Fibroblast of skin of scalp (primary cell): ENCODE data around the gene ERMP1. TPM values are rescaled to one million over a fixed set of nuclear protein-coding genes. Genes with fewer than 3 reads are reported as not detected.
"Not testable (repeated sequence)": the region's sequence is repeated elsewhere in the genome, so short reads cannot be mapped to it uniquely, and the experiment has no call there.

ENCODE experiments used
- DNase-seq: peaks from one replicate; pipeline ENCODE4 v3.0.0-alpha.2; 2013
- polyA plus RNA-seq, 2 experiments: library from polyadenylated mRNA; unstranded; fragments of 120-200 nt; gene quantifications; one replicate each; pipeline ENCODE4 v1.2.1, GENCODE V29; 2013; ENCODE audit not compliant: insufficient read length in 2 of 2

Gene ERMP1
- polyA plus RNA-seq (2013, experiment 1 of 2; ENCODE audit: insufficient read length) = 4.1 TPM
- polyA plus RNA-seq (2013, experiment 2 of 2; ENCODE audit: insufficient read length) = 4.0 TPM

- DNase-seq = peak; percentile 82
Measured at GRCh38 chr9:5832538-5833529, at the start of gene ERMP1. ERMP1 (minus strand) TSS chr9:5833117; CDS start chr9:5833027, 90 bp downstream.

- not testable (repeated sequence) for DNase-seq
Measured at GRCh38 chr9:5882244-5883012, 49.5 kb upstream of the ERMP1 start.

- DNase-seq = peak; percentile 78
Measured at GRCh38 chr9:5879419-5880181, 46.7 kb upstream of the ERMP1 start.

GRCh38 chr9:5876711-5877110, 43.8 kb upstream of the ERMP1 start:
- DNase-seq = no peak

- no peak for DNase-seq
Measured at GRCh38 chr9:5876026-5876425, 43.1 kb upstream of the ERMP1 start.

- DNase-seq = no peak
Measured at GRCh38 chr9:5874048-5874447, 41.1 kb upstream of the ERMP1 start.

- no peak for DNase-seq
Measured at GRCh38 chr9:5873439-5873838, 40.5 kb upstream of the ERMP1 start.

- DNase-seq = peak; percentile 4
Measured at GRCh38 chr9:5872511-5872910, 39.6 kb upstream of the ERMP1 start.

GRCh38 chr9:5871785-5872184, 38.9 kb upstream of the ERMP1 start:
- DNase-seq = no peak

GRCh38 chr9:5870691-5871090, 37.8 kb upstream of the ERMP1 start:
- DNase-seq = peak; percentile 12

- no peak for DNase-seq
Measured at GRCh38 chr9:5870020-5870339, 37.1 kb upstream of the ERMP1 start.

GRCh38 chr9:5869315-5870019, 36.5 kb upstream of the ERMP1 start:
- DNase-seq = no peak

- DNase-seq = no peak
Measured at GRCh38 chr9:5868235-5868634, 35.3 kb upstream of the ERMP1 start.

- DNase-seq = no peak
Measured at GRCh38 chr9:5866685-5867084, 33.8 kb upstream of the ERMP1 start.

- DNase-seq = no peak
Measured at GRCh38 chr9:5866272-5866671, 33.4 kb upstream of the ERMP1 start.

GRCh38 chr9:5864446-5864845, 31.5 kb upstream of the ERMP1 start:
- no peak for DNase-seq

- no peak for DNase-seq
Measured at GRCh38 chr9:5863092-5863746, 30.3 kb upstream of the ERMP1 start.

GRCh38 chr9:5858833-5859232, 25.9 kb upstream of the ERMP1 start:
- DNase-seq = no peak

- no peak for DNase-seq
Measured at GRCh38 chr9:5857928-5858327, 25.0 kb upstream of the ERMP1 start.

- no peak for DNase-seq
Measured at GRCh38 chr9:5854063-5854790, 21.3 kb upstream of the ERMP1 start.

- DNase-seq = no peak
Measured at GRCh38 chr9:5853617-5854016, 20.7 kb upstream of the ERMP1 start.
